Caco-2 (cell line): ENCODE measurements around the gene MRPL24. TPM values are rescaled to one million over a fixed set of nuclear protein-coding genes. Genes with fewer than 3 reads are reported as not detected.

Experiments
- BruUV-seq: library from RNA; stranded (reverse); fragments of 400-500 nt; replicated peaks from 2 replicates; lab custom pipeline; 2021; lab: Mats Ljungman, UMichigan
- CTCF ChIA-PET: fragments of 300-600 bp; sonication (Branson Sonifier 250); formaldehyde crosslinking; loops from one replicate; lab custom pipeline; 2022; ENCODE audit warnings: antibody characterized with exemption; lab: Charles Lee
- POLR2A ChIA-PET: fragments of 300-600 bp; sonication (Branson Sonifier 250); formaldehyde crosslinking; loops from one replicate; lab custom pipeline; 2022; ENCODE audit warnings: antibody characterized with exemption; lab: Charles Lee
- DNase-seq, 2 experiments: peaks; one replicate each; pipeline versions ENCODE4 v3.0.0 to v3.0.0-alpha.2; 2020 to 2022
- H3K27me3 ChIP-seq: replicated peaks from 2 replicates; pipeline ENCODE4 v1.6.0; 2011; ENCODE audit warnings: low read length; ENCODE audit not compliant: control insufficient read depth, insufficient read depth
- H3K36me3 ChIP-seq: 2 replicates; pipeline ENCODE4 v1.5.1; 2011; ENCODE audit warnings: low read length; ENCODE audit not compliant: control insufficient read depth, insufficient read depth
- H3K4me1 ChIP-seq: fragments of 250-450 bp; sonication (Bioruptor Pico); 2 replicates; pipeline ENCODE4 v1.5.1; 2020; ENCODE audit warnings: mild to moderate bottlenecking
- H3K4me3 ChIP-seq: 2 replicates; pipeline ENCODE4 v1.5.1; 2011; ENCODE audit warnings: low read depth, mild to moderate bottlenecking, control low read depth, low read length
- H3K9me3 ChIP-seq: fragments of 250-450 bp; sonication (Bioruptor Pico); 2 replicates; pipeline ENCODE4 v1.5.1; 2020; ENCODE audit warnings: mild to moderate bottlenecking, moderate library complexity
- H3K27ac Mint-ChIP-seq: one replicate; pipeline ENCODE4 v1.8.0; 2022; ENCODE audit warnings: mixed read lengths; ENCODE audit not compliant: unreplicated experiment
- H3K27me3 Mint-ChIP-seq: one replicate; pipeline ENCODE4 v1.8.0; 2022; ENCODE audit warnings: mixed read lengths; ENCODE audit not compliant: insufficient read depth, unreplicated experiment
- H3K36me3 Mint-ChIP-seq: one replicate; pipeline ENCODE4 v1.8.0; 2022; ENCODE audit warnings: mild to moderate bottlenecking, mixed read lengths; ENCODE audit not compliant: insufficient read depth, unreplicated experiment
- H3K4me1 Mint-ChIP-seq: one replicate; pipeline ENCODE4 v1.8.0; 2022; ENCODE audit warnings: low read depth, mixed read lengths; ENCODE audit not compliant: unreplicated experiment
- H3K4me3 Mint-ChIP-seq: one replicate; pipeline ENCODE4 v1.8.0; 2022; ENCODE audit warnings: mild to moderate bottlenecking, moderate library complexity, mixed read lengths; ENCODE audit not compliant: unreplicated experiment
- H3K9me3 Mint-ChIP-seq: one replicate; pipeline ENCODE4 v1.8.0; 2022; ENCODE audit warnings: mixed read lengths; ENCODE audit not compliant: unreplicated experiment
- CTCF ChIP-seq, 2 experiments: fragments of 200-600 bp in 1 of 2; IDR thresholded peaks; 1 replicate in 1 of 2; 2 replicates in 1 of 2; pipeline versions ENCODE4 v1.5.1 to v1.8.0; 2011 to 2022; ENCODE audit warnings: antibody characterized with exemption in 1 of 2, control low read depth in 1 of 2, inconsistent platforms in 1 of 2, low read depth in 1 of 2, low read length in 1 of 2, mild to moderate bottlenecking in 1 of 2, moderate library complexity in 1 of 2; ENCODE audit not compliant: insufficient read depth in 1 of 2, severe bottlenecking in 1 of 2, unreplicated experiment in 1 of 2
- intact Hi-C: fragments of 100-400 bp; cut with micrococcal nuclease; formaldehyde crosslinking; loops from one replicate; pipeline ENCODE4 v1.10.0; 2022; ENCODE audit not compliant: unreplicated experiment
- total RNA-seq: library from RNA; stranded (reverse); gene quantifications from 2 replicates; pipeline ENCODE4 v1.2.3, GENCODE V29; 2022

Gene MRPL24
- total RNA-seq, 1 experiment from 2014 or later: 52.6 TPM

GRCh38 chr1:156709031-156709430, 31.9 kb downstream of the MRPL24 start:
- peaks cover 12% of the 10 kb centered on the region for H3K4me1 ChIP-seq
- no peak overlapping the region for H3K4me3 ChIP-seq
- Mint-ChIP-seq H3K27ac (no peak overlapping the region), H3K4me1 (peaks cover 14% of the 10 kb centered on the region), H3K27me3 (no peaks in the 10 kb centered on the region), H3K4me3 (no peak overlapping the region), H3K36me3 (peaks cover 9% of the 10 kb centered on the region), H3K9me3 (no peaks in the 10 kb centered on the region)
- no peaks in the 10 kb centered on the region for H3K9me3 ChIP-seq
- no peaks in the 10 kb centered on the region for H3K36me3 ChIP-seq
- no peak for DNase-seq
- BruUV-seq: no TSS peak
- H3K27me3 ChIP-seq: no peaks in the 10 kb centered on the region
- intact Hi-C loops: no loop called here
- no peak for TF ChIP-seq CTCF (IDR thresholded peaks at IDR 0.05; ENCODE audit: insufficient read depth in 1 of 2, low read depth in 1 of 2, low read length in 1 of 2, severe bottlenecking in 1 of 2, unreplicated experiment in 1 of 2)
- CTCF ChIA-PET: interaction anchor here (0.9 kb wide), 1 partner anchor 19 kb away, joined by 4 read pairs; no protein-coding TSS in a partner anchor
- POLR2A ChIA-PET: no interaction called here

DNA sequence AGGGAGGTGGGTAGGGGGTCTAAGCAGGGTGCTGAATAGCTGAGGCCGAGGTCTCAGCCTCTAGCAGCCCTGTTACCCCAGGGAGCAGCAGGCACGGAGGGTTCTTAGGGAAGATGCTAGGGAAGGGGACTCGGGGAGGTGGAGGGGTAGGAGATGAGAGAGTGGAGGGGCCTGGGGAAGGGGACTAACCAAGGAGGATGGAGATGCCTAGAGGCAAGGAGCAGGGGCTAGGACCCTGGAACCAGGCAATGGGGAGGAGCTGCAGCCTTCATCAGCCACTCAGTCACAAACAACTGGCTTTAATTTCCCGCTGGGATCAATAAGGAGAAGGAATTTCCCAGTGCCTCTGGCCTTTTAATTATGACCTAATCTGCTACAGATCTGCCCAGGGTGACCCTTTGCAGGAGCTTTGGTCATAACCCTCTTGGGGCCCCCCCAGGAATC, 32.6 kb downstream of the MRPL24 start:
- peaks cover 16% of the 10 kb centered on the region for H3K4me1 Mint-ChIP-seq
- H3K9me3 ChIP-seq: no peaks in the 10 kb centered on the region
- H3K27me3 Mint-ChIP-seq: no peaks in the 10 kb centered on the region
- no peak overlapping the region for H3K4me3 Mint-ChIP-seq
- peaks cover 13% of the 10 kb centered on the region for H3K4me1 ChIP-seq
- no TSS peak for BruUV-seq
- TF ChIP-seq CTCF (IDR thresholded peaks at IDR 0.05; ENCODE audit: insufficient read depth in 1 of 2, low read depth in 1 of 2, low read length in 1 of 2, severe bottlenecking in 1 of 2, unreplicated experiment in 1 of 2): no peak
- ChIA-PET POLR2A (no interaction called here), CTCF (interaction anchor here (0.9 kb wide), 1 partner anchor 19 kb away, joined by 4 read pairs; no protein-coding TSS in a partner anchor)
- peaks cover 9% of the 10 kb centered on the region for H3K36me3 Mint-ChIP-seq
- no peaks in the 10 kb centered on the region for H3K27me3 ChIP-seq
- no peak overlapping the region for H3K27ac Mint-ChIP-seq
- H3K4me3 ChIP-seq: no peak overlapping the region
- no peak for DNase-seq
- no peaks in the 10 kb centered on the region for H3K36me3 ChIP-seq
- intact Hi-C loops: no loop called here
- no peaks in the 10 kb centered on the region for H3K9me3 Mint-ChIP-seq

DNA sequence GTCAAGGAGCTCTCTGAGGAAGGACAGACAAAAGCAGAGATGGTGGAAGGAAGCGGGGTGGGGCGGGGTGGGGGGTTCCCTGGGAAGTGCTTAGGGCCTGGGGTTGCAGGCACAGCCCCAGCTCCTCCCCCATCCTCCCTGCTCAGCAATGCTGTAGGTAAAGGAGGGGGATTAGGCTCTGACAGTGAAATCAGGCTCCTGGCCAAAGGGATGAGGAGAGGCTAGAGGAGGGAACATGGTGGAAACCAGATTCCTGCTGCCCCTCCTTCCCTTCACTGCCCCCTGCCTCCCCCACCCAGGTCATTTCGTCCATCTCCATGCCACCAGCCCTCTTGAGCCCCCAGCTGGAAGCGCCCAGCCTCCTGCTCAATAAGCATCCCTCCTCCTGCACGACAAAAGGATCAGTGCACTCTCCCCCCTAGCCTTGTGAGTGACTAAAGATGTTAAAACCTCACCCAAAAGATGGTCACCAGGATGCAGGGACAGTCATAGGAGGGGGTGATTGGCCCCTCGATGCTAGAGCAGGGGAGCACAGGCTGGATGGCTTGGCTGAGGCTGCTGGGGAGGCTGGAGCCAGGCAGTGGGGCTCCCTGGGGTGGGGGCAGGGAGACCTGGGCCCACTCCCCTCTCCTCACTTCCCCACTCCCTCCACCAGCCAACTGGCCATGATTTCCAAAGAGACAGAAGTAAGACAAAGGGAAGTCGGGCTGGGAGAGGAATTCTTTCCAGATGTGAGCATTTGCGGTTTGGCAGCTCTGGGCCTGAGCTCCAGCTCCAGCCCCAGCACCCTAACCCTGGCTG, 33.3 kb downstream of the MRPL24 start:
- TF ChIP-seq CTCF (IDR thresholded peaks at IDR 0.05; ENCODE audit: insufficient read depth in 1 of 2, low read depth in 1 of 2, low read length in 1 of 2, severe bottlenecking in 1 of 2, unreplicated experiment in 1 of 2): no peak
- peak overlapping the region; percentile 86 for H3K27ac Mint-ChIP-seq
- no peaks in the 10 kb centered on the region for H3K9me3 Mint-ChIP-seq
- peaks cover 16% of the 10 kb centered on the region for H3K4me1 Mint-ChIP-seq
- H3K4me1 ChIP-seq: peaks cover 13% of the 10 kb centered on the region
- CTCF ChIA-PET: interaction anchor here (1.1 to 7.3 kb wide), 7 partner anchors 14 to 83 kb away, joined by 3 to 190 read pairs (median 7); partner anchors contain the start of genes HDGF, ISG20L2 and METTL25B
- H3K4me3 ChIP-seq: no peak overlapping the region
- intact Hi-C loops: no loop called here
- no peak for DNase-seq
- peak overlapping the region; percentile 90 for H3K4me3 Mint-ChIP-seq
- POLR2A ChIA-PET: interaction anchor here (0.5 to 2.8 kb wide), 3 partner anchors 18 to 44 kb away, joined by 6 to 19 read pairs (median 16); partner anchors contain the start of genes HDGF, ISG20L2 and METTL25B
- no peaks in the 10 kb centered on the region for H3K27me3 ChIP-seq
- H3K36me3 ChIP-seq: no peaks in the 10 kb centered on the region
- no peaks in the 10 kb centered on the region for H3K9me3 ChIP-seq
- H3K36me3 Mint-ChIP-seq: peaks cover 9% of the 10 kb centered on the region
- BruUV-seq: no TSS peak
- H3K27me3 Mint-ChIP-seq: no peaks in the 10 kb centered on the region
